Ishikawa (cell line): ENCODE data around the gene WNT7B.

Experiments
- CEBPB ChIP-seq: IDR thresholded peaks from 2 replicates; pipeline ENCODE4 v1.6.1; 2012
- CREB1 ChIP-seq: IDR thresholded peaks from 2 replicates; pipeline ENCODE4 v1.6.1; 2012; ENCODE audit warnings: low read depth
- EGR1 ChIP-seq: IDR thresholded peaks from 2 replicates; pipeline ENCODE4 v1.6.1; 2012
- EP300 ChIP-seq: IDR thresholded peaks from 2 replicates; pipeline ENCODE4 v1.6.1; 2012; ENCODE audit warnings: borderline replicate concordance
- FOXM1 ChIP-seq: IDR thresholded peaks from 2 replicates; pipeline ENCODE4 v1.6.1; 2012; ENCODE audit warnings: low read depth, borderline replicate concordance
- MAX ChIP-seq: IDR thresholded peaks from 2 replicates; pipeline ENCODE4 v1.6.1; 2012
- NFIC ChIP-seq: IDR thresholded peaks from 2 replicates; pipeline ENCODE4 v1.6.1; 2012
- RAD21 ChIP-seq: IDR thresholded peaks from 2 replicates; pipeline ENCODE4 v1.6.1; 2012; ENCODE audit warnings: low read depth
- REST ChIP-seq: IDR thresholded peaks from 2 replicates; pipeline ENCODE4 v1.6.1; 2012; ENCODE audit warnings: low read depth, mild to moderate bottlenecking
- TAF1 ChIP-seq: IDR thresholded peaks from 2 replicates; pipeline ENCODE4 v1.6.1; 2012; ENCODE audit warnings: low read depth, mild to moderate bottlenecking
- TCF12 ChIP-seq: IDR thresholded peaks from 2 replicates; pipeline ENCODE4 v1.6.1; 2012; ENCODE audit warnings: low read depth
- TEAD4 ChIP-seq: IDR thresholded peaks from 2 replicates; pipeline ENCODE4 v1.6.1; 2012
- USF1 ChIP-seq: IDR thresholded peaks from 2 replicates; pipeline ENCODE4 v1.6.1; 2012
- YY1 ChIP-seq: IDR thresholded peaks from 2 replicates; pipeline ENCODE4 v1.6.1; 2012; ENCODE audit warnings: low read depth
- ZBTB7A ChIP-seq: IDR thresholded peaks from 2 replicates; pipeline ENCODE4 v1.6.1; 2012; ENCODE audit warnings: low read depth

Gene WNT7B

GRCh38 chr22:45969801-45970470 is 7.0 kb downstream of the WNT7B start:
- TF ChIP-seq USF1 (no peak), TCF12 (no peak), ZBTB7A (no peak), YY1 (no peak), REST (no peak), CREB1 (no peak), NFIC (no peak), FOXM1 (no peak), TEAD4 (no peak), EGR1 (no peak), TAF1 (no peak), MAX (no peak), RAD21 (no peak), CEBPB (no peak), EP300 (no peak)

- TF ChIP-seq RAD21 (peak; percentile 66), FOXM1 (no peak), YY1 (no peak)
Observed at GRCh38 chr22:45969414-45969799, 7.6 kb downstream of the WNT7B start.

GRCh38 chr22:45968751-45969413 is 8.1 kb downstream of the WNT7B start:
- TF ChIP-seq MAX (no peak), EGR1 (no peak), REST (no peak), TAF1 (no peak), CEBPB (no peak), TCF12 (no peak), RAD21 (no peak), YY1 (no peak), USF1 (no peak), ZBTB7A (no peak), FOXM1 (no peak), NFIC (no peak), CREB1 (no peak), EP300 (no peak)

GRCh38 chr22:45968003-45968650 is 8.8 kb downstream of the WNT7B start:
- TF ChIP-seq TEAD4 = no peak
- TF ChIP-seq EP300 = no peak
- no peak for TF ChIP-seq RAD21
- TF ChIP-seq TCF12 = no peak
- TF ChIP-seq REST = no peak
- TF ChIP-seq TAF1 = no peak
- TF ChIP-seq ZBTB7A = no peak
- TF ChIP-seq FOXM1 = no peak
